ENCODE data around the gene AQP9.

DNA sequence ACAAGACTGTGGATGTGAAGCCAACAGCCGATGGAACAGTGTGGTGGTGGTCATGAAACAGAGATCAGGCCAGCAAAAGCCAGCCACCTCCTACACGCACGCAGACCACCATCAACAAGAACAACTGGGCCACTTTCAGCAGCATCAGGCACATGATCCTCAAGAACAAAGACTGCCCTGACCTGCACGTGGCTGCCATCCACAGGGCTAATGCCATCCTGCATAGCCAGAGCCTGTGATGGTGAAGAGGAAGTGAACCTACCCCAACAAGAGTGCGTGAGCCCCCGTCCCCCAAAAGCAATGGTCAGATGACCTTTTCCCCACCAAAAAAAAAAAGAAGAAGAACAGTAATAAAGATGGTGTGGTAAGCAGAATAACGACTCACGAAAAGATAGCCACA, 62.6 kb downstream of the AQP9 start:
- TF ChIP-seq EZH2 (IDR thresholded peaks at IDR 0.05; ENCODE audit: borderline replicate concordance, low read depth, low read length, poor library complexity, severe bottlenecking), result no peak
- TF ChIP-seq, protein P1, sequence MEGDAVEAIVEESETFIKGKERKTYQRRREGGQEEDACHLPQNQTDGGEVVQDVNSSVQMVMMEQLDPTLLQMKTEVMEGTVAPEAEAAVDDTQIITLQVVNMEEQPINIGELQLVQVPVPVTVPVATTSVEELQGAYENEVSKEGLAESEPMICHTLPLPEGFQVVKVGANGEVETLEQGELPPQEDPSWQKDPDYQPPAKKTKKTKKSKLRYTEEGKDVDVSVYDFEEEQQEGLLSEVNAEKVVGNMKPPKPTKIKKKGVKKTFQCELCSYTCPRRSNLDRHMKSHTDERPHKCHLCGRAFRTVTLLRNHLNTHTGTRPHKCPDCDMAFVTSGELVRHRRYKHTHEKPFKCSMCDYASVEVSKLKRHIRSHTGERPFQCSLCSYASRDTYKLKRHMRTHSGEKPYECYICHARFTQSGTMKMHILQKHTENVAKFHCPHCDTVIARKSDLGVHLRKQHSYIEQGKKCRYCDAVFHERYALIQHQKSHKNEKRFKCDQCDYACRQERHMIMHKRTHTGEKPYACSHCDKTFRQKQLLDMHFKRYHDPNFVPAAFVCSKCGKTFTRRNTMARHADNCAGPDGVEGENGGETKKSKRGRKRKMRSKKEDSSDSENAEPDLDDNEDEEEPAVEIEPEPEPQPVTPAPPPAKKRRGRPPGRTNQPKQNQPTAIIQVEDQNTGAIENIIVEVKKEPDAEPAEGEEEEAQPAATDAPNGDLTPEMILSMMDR (conservative IDR thresholded peaks at IDR 0.05; ENCODE audit: low read depth, low read length), result no peak
